HepG2 (cell line): ENCODE data around the gene TTLL8. TPM values are rescaled to one million over a fixed set of nuclear protein-coding genes. Genes with fewer than 3 reads are reported as not detected.

ENCODE experiments used
- ATAC-seq: fragments of 200-7000 bp; cut with Tn5 transposase; 3 replicates; pipeline ENCODE4 v1.9.1; 2020; ENCODE audit warnings: mild to moderate bottlenecking, moderate library complexity
- BruUV-seq: library from RNA; stranded (reverse); fragments of 400-500 nt; replicated peaks from 2 replicates; lab custom pipeline; 2021; lab: Mats Ljungman, UMichigan
- CTCF ChIA-PET: fragments of 300-600 bp; formaldehyde crosslinking; extraction: SDS; loops from one replicate; lab custom pipeline; 2021; ENCODE audit warnings: low total read pairs, inconsistent platforms, low intra/inter-chr PET ratio; lab: Yijun Ruan, JAX
- POLR2A ChIA-PET: fragments of 350-600 bp; sonication (Branson Sonifier 250); formaldehyde crosslinking; loops from one replicate; lab custom pipeline; 2020; ENCODE audit warnings: antibody characterized with exemption, inconsistent platforms; lab: Yijun Ruan, JAX
- DNase-seq: peaks from one replicate; pipeline ENCODE4 v3.0.0-alpha.2; 2015; ENCODE audit warnings: low spot score
- FAIRE-seq: peaks from 3 replicates; lab custom pipeline; 2011; peaks lifted over from hg19 to GRCh38; lab: Jason Lieb, UNC
- H2AFZ ChIP-seq: one replicate; pipeline ENCODE4 v1.6.1; 2011; ENCODE audit warnings: low read length, inconsistent platforms
- H3K27ac ChIP-seq: fragments of 300-600 bp; 3 replicates; pipeline ENCODE4 v1.8.0; 2011; ENCODE audit warnings: mixed run types, mild to moderate bottlenecking, mixed read lengths, low read length, inconsistent platforms; ENCODE audit not compliant: insufficient read depth; ENCODE audit errors: extremely low read length
- H3K27me3 ChIP-seq, 2 experiments: fragments of 200-600 bp in 1 of 2; 2 replicates in 1 of 2; 3 replicates in 1 of 2; pipeline versions ENCODE4 v1.6.0 to v1.8.0; 2011; ENCODE audit warnings: low read length in 2 of 2, mild to moderate bottlenecking in 2 of 2, moderate library complexity in 2 of 2, inconsistent platforms in 1 of 2; ENCODE audit not compliant: insufficient read depth in 2 of 2, control insufficient read depth in 1 of 2
- H3K36me3 ChIP-seq, 2 experiments: fragments of 200-600 bp in 1 of 2; replicated peaks in 1 of 2; 2 replicates in 1 of 2; 3 replicates in 1 of 2; pipeline versions ENCODE4 v1.5.1 to v1.8.0; 2011; ENCODE audit warnings: low read length in 2 of 2, inconsistent platforms in 1 of 2; ENCODE audit not compliant: insufficient read depth in 2 of 2, control insufficient read depth in 1 of 2
- H3K4me1 ChIP-seq: 2 replicates; pipeline ENCODE4 v1.5.1; 2012; ENCODE audit warnings: low read length, inconsistent platforms; ENCODE audit not compliant: insufficient read depth
- H3K4me2 ChIP-seq: 2 replicates; pipeline ENCODE4 v1.6.0; 2011; ENCODE audit warnings: low read depth, low read length, inconsistent platforms
- H3K4me3 ChIP-seq, 3 experiments: fragments of 200-600 bp in 1 of 3; sonication (generic), shearing (Covaris generic) in 1 of 3; replicated peaks in 1 of 3; 2 replicates each; pipeline ENCODE4 v1.5.1; 2011 to 2016; ENCODE audit warnings: low read length in 3 of 3, inconsistent platforms in 2 of 3, low read depth in 2 of 3, mild to moderate bottlenecking in 2 of 3, control low read depth in 1 of 3, mixed read lengths in 1 of 3; ENCODE audit not compliant: insufficient read depth in 1 of 3
- H3K79me2 ChIP-seq: one replicate; pipeline ENCODE4 v1.6.1; 2011; ENCODE audit warnings: low read length, inconsistent platforms; ENCODE audit not compliant: insufficient read depth
- H3K9ac ChIP-seq: 2 replicates; pipeline ENCODE4 v1.6.0; 2011; ENCODE audit warnings: mild to moderate bottlenecking, low read depth, low read length, inconsistent platforms; ENCODE audit not compliant: insufficient read depth
- H3K9me3 ChIP-seq: 2 replicates; pipeline ENCODE4 v1.5.1; 2012; ENCODE audit warnings: mild to moderate bottlenecking, low read length
- H4K20me1 ChIP-seq: 2 replicates; pipeline ENCODE4 v1.6.0; 2011; ENCODE audit warnings: inconsistent platforms, mild to moderate bottlenecking, low read length, moderate library complexity; ENCODE audit not compliant: insufficient read depth
- FOSL2 ChIP-seq: sonication (generic); formaldehyde crosslinking; IDR thresholded peaks from 2 replicates; pipeline ENCODE4 v1.4.0; 2020; ENCODE audit warnings: missing genetic modification reagents
- HOXD1 ChIP-seq: sonication (generic); formaldehyde crosslinking; IDR thresholded peaks from 2 replicates; pipeline ENCODE4 v1.5.0; 2020; ENCODE audit warnings: missing genetic modification reagents
- WGBS: methylation state at CpG from one replicate; pipeline ENCODE4 v1.1.6; 2017; ENCODE audit warnings: low lambda C conversion rate; 5-methylcytosine and 5-hydroxymethylcytosine counted together
- in situ Hi-C: cut with HindIII; loops from 2 replicates; pipeline ENCODE4 v1.10.0; 2017; ENCODE audit warnings: low pct_unique_long_range_greater_than_20kb; ENCODE audit not compliant: extremely low pct_ligation_motif_present
- intact Hi-C: fragments of 100-400 bp; cut with micrococcal nuclease; formaldehyde crosslinking; loops from one replicate; pipeline ENCODE4 v1.10.0; 2022; ENCODE audit not compliant: unreplicated experiment
- polyA plus RNA-seq, 8 experiments: library from polyadenylated mRNA; depleted of rRNA in 3 of 8; stranded (reverse) in 7 of 8; unstranded in 1 of 8; fragments of >200 nt; fragmentation: Illumina TruSeq in 4 of 8; extraction: Trizol in 4 of 8; gene quantifications; 2 replicates each; pipeline versions ENCODE4 v1.2.1 to v1.2.3, GENCODE V29; 2011 to 2016; ENCODE audit warnings: low read depth in 4 of 8, missing spikeins in 1 of 8, mixed read lengths in 1 of 8; ENCODE audit not compliant: insufficient read depth in 1 of 8
- total RNA-seq, 5 experiments: library from RNA; depleted of rRNA; stranded (reverse); fragments of >200 nt; fragmentation: Illumina TruSeq; extraction: Trizol; gene quantifications; 2 replicates each; pipeline ENCODE4 v1.2.3, GENCODE V29; 2016; ENCODE audit warnings: low read depth in 1 of 5
- TF ChIP-seq, protein P1 (sequence below): sonication (generic); formaldehyde crosslinking; IDR thresholded peaks from 2 replicates; pipeline ENCODE4 v1.4.0; 2020; ENCODE audit warnings: missing genetic modification reagents
- TF ChIP-seq, protein P2 (sequence below): sonication (generic); formaldehyde crosslinking; IDR thresholded peaks from 2 replicates; pipeline ENCODE4 v1.4.0; 2020; ENCODE audit warnings: mild to moderate bottlenecking, missing genetic modification reagents

The TTLL8 gene
- total and polyA plus RNA-seq, 2 of the 13 experiments (the other 11 are each of a cell fraction or from before 2014, with no cell fraction given): not detected

DNA sequence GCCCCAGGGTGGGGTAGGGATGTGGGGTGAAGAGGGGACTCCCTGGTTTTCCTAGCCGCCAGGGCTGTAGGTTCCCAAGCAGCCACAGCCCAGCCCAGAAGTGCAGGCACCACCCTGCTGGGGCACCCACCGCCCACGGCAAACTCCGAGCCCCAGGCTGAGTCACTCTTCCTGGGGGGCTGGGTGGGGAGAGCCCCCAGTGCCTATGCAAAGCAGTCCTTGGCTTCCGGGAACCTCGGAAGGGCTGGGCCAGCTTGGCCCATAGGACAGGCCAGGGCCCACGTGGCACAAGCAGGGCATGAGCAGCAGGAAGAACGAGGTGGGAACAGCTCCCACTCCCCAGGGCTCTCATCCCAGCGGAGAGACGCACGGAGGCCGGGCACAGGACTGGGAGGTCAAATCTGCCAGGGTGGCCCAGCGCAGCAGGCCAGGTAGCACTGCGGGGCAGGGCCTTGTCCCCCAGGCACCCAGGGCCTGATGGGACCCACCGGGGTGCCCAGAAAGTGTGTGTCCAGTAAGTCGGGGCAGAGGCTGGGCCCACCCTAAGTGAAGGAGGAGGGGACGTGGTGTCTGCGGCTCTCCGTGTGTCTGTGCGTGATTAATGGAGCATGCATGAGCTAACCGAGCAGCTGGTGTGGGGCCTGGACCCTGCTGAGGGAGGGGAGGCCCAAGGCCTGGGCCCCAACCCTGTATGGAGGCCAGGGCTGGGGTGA is 41.0 kb downstream of the TTLL8 start:
- DNase-seq: no peak
- no peak for ATAC-seq

More for the DNA sequence above, 41.0 kb downstream of the TTLL8 start:
- H3K4me3 ChIP-seq: no peak overlapping the region
- H2AFZ ChIP-seq: no peak overlapping the region
- no peaks in the 10 kb centered on the region for H4K20me1 ChIP-seq
- POLR2A ChIA-PET: no interaction called here
- no peaks in the 10 kb centered on the region for H3K4me1 ChIP-seq
- 36% methylated on average over 7 of the region's 21 CpGs for WGBS
- H3K9me3 ChIP-seq: no peaks in the 10 kb centered on the region
- H3K27ac ChIP-seq: no peak overlapping the region
- H3K9ac ChIP-seq: no peak overlapping the region
- H3K4me2 ChIP-seq: no peak overlapping the region
- in situ Hi-C loops: no loop called here
- no peak for FAIRE-seq
- no TSS peak for BruUV-seq
- H3K36me3 ChIP-seq: no peaks in the 10 kb centered on the region
- CTCF ChIA-PET: no interaction called here
- intact Hi-C loops: no loop called here
- no peaks in the 10 kb centered on the region for H3K79me2 ChIP-seq
- peaks cover 11 to 53% of the 10 kb centered on the region in 2 experiments; a peak in 4 of 5 replicates for H3K27me3 ChIP-seq
- TF ChIP-seq HOXD1 (CRISPR knock-in tag) (no peak), FOSL2 (CRISPR knock-in tag) (0 out of 2 replicates have a peak, but pooled peaks have one; percentile 13)
- TF ChIP-seq, protein P1, sequence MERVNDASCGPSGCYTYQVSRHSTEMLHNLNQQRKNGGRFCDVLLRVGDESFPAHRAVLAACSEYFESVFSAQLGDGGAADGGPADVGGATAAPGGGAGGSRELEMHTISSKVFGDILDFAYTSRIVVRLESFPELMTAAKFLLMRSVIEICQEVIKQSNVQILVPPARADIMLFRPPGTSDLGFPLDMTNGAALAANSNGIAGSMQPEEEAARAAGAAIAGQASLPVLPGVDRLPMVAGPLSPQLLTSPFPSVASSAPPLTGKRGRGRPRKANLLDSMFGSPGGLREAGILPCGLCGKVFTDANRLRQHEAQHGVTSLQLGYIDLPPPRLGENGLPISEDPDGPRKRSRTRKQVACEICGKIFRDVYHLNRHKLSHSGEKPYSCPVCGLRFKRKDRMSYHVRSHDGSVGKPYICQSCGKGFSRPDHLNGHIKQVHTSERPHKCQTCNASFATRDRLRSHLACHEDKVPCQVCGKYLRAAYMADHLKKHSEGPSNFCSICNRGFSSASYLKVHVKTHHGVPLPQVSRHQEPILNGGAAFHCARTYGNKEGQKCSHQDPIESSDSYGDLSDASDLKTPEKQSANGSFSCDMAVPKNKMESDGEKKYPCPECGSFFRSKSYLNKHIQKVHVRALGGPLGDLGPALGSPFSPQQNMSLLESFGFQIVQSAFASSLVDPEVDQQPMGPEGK (CRISPR knock-in tag): peak; percentile 65
- TF ChIP-seq, protein P2, sequence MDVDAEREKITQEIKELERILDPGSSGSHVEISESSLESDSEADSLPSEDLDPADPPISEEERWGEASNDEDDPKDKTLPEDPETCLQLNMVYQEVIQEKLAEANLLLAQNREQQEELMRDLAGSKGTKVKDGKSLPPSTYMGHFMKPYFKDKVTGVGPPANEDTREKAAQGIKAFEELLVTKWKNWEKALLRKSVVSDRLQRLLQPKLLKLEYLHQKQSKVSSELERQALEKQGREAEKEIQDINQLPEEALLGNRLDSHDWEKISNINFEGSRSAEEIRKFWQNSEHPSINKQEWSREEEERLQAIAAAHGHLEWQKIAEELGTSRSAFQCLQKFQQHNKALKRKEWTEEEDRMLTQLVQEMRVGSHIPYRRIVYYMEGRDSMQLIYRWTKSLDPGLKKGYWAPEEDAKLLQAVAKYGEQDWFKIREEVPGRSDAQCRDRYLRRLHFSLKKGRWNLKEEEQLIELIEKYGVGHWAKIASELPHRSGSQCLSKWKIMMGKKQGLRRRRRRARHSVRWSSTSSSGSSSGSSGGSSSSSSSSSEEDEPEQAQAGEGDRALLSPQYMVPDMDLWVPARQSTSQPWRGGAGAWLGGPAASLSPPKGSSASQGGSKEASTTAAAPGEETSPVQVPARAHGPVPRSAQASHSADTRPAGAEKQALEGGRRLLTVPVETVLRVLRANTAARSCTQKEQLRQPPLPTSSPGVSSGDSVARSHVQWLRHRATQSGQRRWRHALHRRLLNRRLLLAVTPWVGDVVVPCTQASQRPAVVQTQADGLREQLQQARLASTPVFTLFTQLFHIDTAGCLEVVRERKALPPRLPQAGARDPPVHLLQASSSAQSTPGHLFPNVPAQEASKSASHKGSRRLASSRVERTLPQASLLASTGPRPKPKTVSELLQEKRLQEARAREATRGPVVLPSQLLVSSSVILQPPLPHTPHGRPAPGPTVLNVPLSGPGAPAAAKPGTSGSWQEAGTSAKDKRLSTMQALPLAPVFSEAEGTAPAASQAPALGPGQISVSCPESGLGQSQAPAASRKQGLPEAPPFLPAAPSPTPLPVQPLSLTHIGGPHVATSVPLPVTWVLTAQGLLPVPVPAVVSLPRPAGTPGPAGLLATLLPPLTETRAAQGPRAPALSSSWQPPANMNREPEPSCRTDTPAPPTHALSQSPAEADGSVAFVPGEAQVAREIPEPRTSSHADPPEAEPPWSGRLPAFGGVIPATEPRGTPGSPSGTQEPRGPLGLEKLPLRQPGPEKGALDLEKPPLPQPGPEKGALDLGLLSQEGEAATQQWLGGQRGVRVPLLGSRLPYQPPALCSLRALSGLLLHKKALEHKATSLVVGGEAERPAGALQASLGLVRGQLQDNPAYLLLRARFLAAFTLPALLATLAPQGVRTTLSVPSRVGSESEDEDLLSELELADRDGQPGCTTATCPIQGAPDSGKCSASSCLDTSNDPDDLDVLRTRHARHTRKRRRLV: no peak
